NCI-H1417 (cell line): Measurements from ENCODE around the gene SMAD6.
"Not testable (repeated sequence)": the region's sequence is repeated elsewhere in the genome, so short reads cannot be mapped to it uniquely, and the experiment has no call there.

Source experiments
- DNase-seq, 3 experiments: peaks; one replicate each; lab custom pipeline; 2025; lab: John Stamatoyannopoulos, UW

Gene SMAD6

DNA sequence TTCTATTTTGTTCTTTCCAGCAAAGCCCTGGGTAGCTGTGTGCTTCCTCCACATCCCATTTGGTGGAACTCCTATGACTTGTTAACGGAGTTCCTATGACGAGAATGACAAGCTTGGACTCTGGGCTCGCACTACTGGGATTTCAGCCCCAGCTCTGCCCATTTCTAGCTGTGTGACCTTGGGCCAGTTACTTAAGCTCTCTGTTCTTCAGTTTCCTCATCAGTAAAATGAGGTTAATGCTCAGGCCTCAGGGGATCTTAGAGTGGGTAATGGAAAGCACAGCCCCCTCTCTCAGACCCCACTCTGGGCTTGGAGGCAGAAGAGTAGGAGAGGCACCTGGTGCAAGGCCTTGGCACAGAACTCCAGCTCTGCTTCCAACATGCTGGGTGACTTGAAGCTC is 123.1 kb downstream of the SMAD6 start:
- DNase-seq, result no peak

GRCh38 chr15:66825731-66826130 is 123.7 kb downstream of the SMAD6 start:
- DNase-seq, result no peak

DNA sequence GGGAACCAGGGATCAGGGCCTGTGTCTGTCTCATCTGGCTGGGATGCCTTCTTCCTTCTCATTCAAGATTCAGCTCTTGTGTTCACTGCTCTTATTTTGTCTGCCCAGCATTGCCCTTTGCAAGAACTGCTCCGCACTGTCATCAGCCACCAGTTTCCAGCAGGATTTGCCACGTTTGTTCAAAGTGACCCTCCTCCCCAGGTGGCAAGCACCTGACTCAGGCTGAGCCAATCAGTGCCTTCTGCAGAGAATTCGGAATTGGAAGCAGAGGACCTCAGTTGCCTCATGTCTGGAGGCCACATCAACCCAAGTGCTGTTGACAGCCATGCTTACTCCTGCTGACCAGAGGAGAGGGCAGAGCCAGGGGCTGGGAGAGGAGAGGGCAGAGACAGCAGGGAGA is 124.5 kb downstream of the SMAD6 start:
- DNase-seq, result no peak

DNA sequence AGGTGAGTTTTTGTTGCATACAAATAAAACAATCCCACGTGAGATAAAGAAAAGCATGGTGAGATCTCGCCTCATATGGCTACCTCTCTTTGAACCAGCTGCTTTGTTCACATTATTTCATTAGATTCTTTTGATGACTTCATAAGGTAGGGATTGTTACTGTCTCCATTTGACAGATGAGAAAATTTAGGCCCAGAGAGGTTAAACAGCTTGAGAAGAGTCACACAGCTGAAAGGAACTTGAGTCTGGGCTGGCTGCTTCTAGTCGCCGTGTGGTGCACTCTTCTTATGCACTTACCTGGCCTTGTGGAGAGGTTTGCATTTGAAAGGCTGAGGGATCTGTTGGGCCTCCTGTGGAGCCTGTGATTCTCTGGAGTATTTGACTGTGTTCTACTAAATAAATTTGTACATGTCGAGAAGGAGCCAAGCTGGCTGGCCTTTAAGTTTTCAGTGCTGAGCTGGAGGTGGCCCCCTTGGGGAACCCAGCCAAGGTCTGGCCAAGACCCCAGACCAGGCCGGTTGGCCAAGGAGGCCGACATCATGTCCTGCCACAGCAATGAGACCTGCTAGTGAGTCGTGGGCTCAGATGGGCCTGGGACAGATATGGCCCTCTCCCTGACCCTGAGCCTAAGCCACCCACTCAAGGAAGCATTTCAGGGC is 125.1 kb downstream of the SMAD6 start:
- no peak for DNase-seq

- DNase-seq, result no peak
These were observed 125.6 kb downstream of the SMAD6 start for GRCh38 chr15:66827698-66828055.

DNA sequence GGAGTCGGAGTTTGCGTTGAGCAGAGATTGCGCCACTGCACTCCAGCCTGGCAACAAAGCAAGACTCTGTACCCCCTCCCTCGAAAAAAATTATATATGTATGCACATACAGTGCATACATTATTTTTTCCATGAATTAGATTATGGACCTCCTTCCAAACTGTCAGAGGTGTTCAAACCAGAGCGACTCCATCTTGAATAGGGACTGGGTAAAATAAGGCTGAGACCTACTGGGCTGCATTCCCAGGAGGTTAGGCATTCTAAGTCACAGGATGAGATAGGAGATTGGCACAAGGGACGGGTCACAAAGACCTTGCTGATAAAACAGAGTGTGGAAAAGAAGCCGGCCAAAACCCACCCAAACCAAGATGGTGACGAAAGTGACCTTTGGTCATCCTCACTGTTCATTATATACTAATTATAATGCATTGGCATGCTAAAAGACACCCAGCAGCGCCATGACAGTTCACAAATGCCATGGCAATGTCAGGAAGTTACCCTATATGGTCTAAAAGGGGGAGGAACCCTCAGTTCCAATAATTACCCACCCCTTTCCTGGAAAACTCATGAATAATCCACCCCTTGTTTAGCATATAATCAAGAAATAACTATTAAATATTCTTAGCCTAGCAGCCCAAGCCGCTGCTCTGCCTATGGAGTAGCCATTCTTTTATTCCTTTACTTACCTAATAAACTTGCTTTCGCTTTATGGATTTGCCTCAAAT is 126.9 kb downstream of the SMAD6 start:
- not testable (repeated sequence) for DNase-seq

- no peak for DNase-seq
These were observed 127.6 kb downstream of the SMAD6 start for GRCh38 chr15:66829551-66830121.

DNA sequence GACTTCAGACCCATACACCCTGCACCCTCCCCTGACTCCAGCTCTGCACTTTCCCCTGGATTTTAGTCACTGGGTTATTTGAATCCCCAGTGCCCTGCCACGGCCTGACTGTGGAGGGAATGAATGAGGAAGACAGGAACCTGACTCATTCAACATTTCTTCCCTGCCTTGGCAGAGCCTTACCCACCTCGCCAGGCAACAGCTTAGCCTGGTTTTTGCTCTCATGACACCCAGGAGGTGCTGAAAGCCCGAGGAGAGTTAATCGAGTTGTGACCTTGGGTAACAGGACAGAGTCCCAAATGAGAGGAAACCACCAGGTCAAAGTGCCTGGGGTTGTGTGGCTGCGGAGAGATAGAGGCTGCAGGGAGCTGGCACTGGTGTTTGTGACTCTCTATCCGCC is 128.3 kb downstream of the SMAD6 start:
- no peak for DNase-seq

- DNase-seq, result no peak
These were observed 128.8 kb downstream of the SMAD6 start for GRCh38 chr15:66830823-66831222.

DNA sequence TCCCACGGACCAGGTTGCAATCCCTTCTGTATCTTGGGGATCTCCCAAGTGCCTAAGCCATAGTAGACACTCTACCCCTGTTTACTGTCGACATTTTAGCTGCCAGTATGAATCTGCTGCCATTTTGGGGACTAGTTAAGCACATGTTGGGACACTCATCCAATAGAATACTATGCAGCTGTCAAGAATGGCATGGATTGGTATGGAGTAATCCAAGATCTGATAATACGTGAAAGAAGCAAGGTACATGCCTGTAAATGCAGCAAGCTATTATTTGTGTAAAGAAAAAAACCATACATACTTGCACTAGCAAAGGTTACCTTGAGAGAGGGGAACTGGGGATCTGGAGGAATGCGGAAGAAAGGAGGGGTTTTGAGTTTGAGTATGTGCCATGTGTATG is 129.3 kb downstream of the SMAD6 start:
- DNase-seq, result no peak

- DNase-seq, result no peak
These were observed 129.9 kb downstream of the SMAD6 start for GRCh38 chr15:66831801-66832390.
